T-cell (primary cell): ENCODE measurements around the gene KATNBL1. TPM values are rescaled to one million over a fixed set of nuclear protein-coding genes. Genes with fewer than 3 reads are reported as not detected.

Source experiments
- ATAC-seq, 4 experiments: fragments of 200-7000 bp in 3 of 4; fragments of 150-1000 bp in 1 of 4; cut with Tn5 transposase; replicated peaks in 1 of 4; 1 replicate in 3 of 4; 2 replicates in 1 of 4; pipeline ENCODE4 v1.10.0; 2021; ENCODE audit warnings: moderate library complexity in 3 of 4, mild to moderate bottlenecking in 2 of 4, moderate number of reproducible peaks in 1 of 4
- CTCF ChIA-PET, 2 donors: fragments of 300-600 bp; sonication (Branson Sonifier 250); formaldehyde crosslinking; loops; one replicate each; lab custom pipeline; 2022; ENCODE audit warnings: antibody characterized with exemption in 2 of 2; lab: Charles Lee
- POLR2A ChIA-PET, 2 donors: fragments of 300-600 bp; sonication (Branson Sonifier 250); formaldehyde crosslinking; loops; one replicate each; lab custom pipeline; 2022; ENCODE audit warnings: antibody characterized with exemption in 2 of 2; lab: Charles Lee
- DNase-seq, 35 experiments: peaks; one replicate each; pipeline versions ENCODE4 v3.0.0 to v3.0.0-alpha.2; 2013 to 2023
- H3K27ac ChIP-seq: one replicate; pipeline ENCODE4 v1.5.1; 2013; ENCODE audit warnings: low read length
- H3K27me3 ChIP-seq, 2 experiments: replicated peaks in 1 of 2; 1 replicate in 1 of 2; 2 replicates in 1 of 2; pipeline versions ENCODE4 v1.6.1 to v1.7.0; 2013; ENCODE audit warnings: low read length in 1 of 2, mixed read lengths in 1 of 2; ENCODE audit not compliant: control insufficient read depth in 2 of 2, insufficient read depth in 2 of 2; ENCODE audit errors: extremely low read depth in 1 of 2
- H3K36me3 ChIP-seq, 2 donors: 1 replicate in 1 of 2; 2 replicates in 1 of 2; pipeline versions ENCODE4 v1.6.1 to v1.7.0; 2013; ENCODE audit warnings: low read length in 1 of 2; ENCODE audit not compliant: control insufficient read depth in 2 of 2, insufficient read depth in 1 of 2; ENCODE audit errors: extremely low read depth in 1 of 2
- H3K4me1 ChIP-seq, 2 experiments: 1 replicate in 1 of 2; 2 replicates in 1 of 2; pipeline versions ENCODE4 v1.6.1 to v1.7.0; 2013; ENCODE audit warnings: low read length in 2 of 2, mixed read lengths in 1 of 2; ENCODE audit not compliant: insufficient read depth in 2 of 2, control insufficient read depth in 1 of 2; ENCODE audit errors: extremely low read depth in 1 of 2
- H3K4me3 ChIP-seq, 2 donors: 1 replicate in 1 of 2; 2 replicates in 1 of 2; pipeline versions ENCODE4 v1.5.1 to v1.7.0; 2013; ENCODE audit warnings: mild to moderate bottlenecking in 2 of 2, low read length in 1 of 2, moderate library complexity in 1 of 2; ENCODE audit not compliant: control insufficient read depth in 1 of 2; ENCODE audit errors: extremely low read depth in 1 of 2
- H3K9me3 ChIP-seq: 2 replicates; pipeline ENCODE4 v1.7.0; 2013
- H3K27ac Mint-ChIP-seq, 2 donors: one replicate each; pipeline ENCODE4 v1.8.0; 2020 to 2021; ENCODE audit warnings: mild to moderate bottlenecking in 2 of 2, mixed read lengths in 2 of 2
- H3K27me3 Mint-ChIP-seq, 2 donors: one replicate each; pipeline ENCODE4 v1.8.0; 2021 to 2022; ENCODE audit warnings: mixed read lengths in 2 of 2
- H3K36me3 Mint-ChIP-seq: one replicate; pipeline ENCODE4 v1.8.0; 2021; ENCODE audit warnings: mixed read lengths
- H3K4me1 Mint-ChIP-seq, 3 donors: one replicate each; pipeline ENCODE4 v1.8.0; 2020 to 2022; ENCODE audit warnings: mixed read lengths in 3 of 3, mild to moderate bottlenecking in 1 of 3
- H3K4me3 Mint-ChIP-seq, 3 donors: one replicate each; pipeline ENCODE4 v1.8.0; 2020 to 2022; ENCODE audit warnings: mild to moderate bottlenecking in 3 of 3, mixed read lengths in 3 of 3, moderate library complexity in 3 of 3
- H3K9me3 Mint-ChIP-seq, 3 donors: one replicate each; pipeline ENCODE4 v1.8.0; 2020 to 2022; ENCODE audit warnings: mixed read lengths in 3 of 3
- WGBS: methylation state at CpG from one replicate; pipeline ENCODE4 v1.1.5; 2013; ENCODE audit warnings: missing lambda C conversion rate; ENCODE audit not compliant: insufficient coverage; 5-methylcytosine and 5-hydroxymethylcytosine counted together
- total RNA-seq, 35 experiments: library from RNA in 6 of 35; stranded (reverse) in 6 of 35; fragments of 120-200 nt in 1 of 35; gene quantifications; one replicate each; pipeline versions ENCODE4 v1.2.1 to v1.2.4 and lab custom pipeline; 2013 to 2026

Gene KATNBL1
- total RNA-seq, 5 donors from 2014 or later (not counting 1 experiment from before 2014, with no cell fraction given) = 27.1 to 37.3 (median 29.5) TPM

GRCh38 chr15:34101366-34102174 lies 108.3 kb downstream of the KATNBL1 start, which contains the start of the genes EMC7 and PGBD4:
TSS of gene EMC7 (minus strand) at chr15:34101862. CDS start at chr15:34101839, 23 bp downstream.
TSS of gene PGBD4 (plus strand) at chr15:34102083. CDS start at chr15:34102532, 449 bp downstream.
- H3K4me1 ChIP-seq = peaks cover 19 to 20% of the 10 kb centered on the region in 2 experiments
- under 1% methylated on average over 48 of the region's 48 CpGs for WGBS
- CTCF ChIA-PET = interaction anchor here (0.5 to 2.4 kb wide), 6 partner anchors 39 to 266 kb away, joined by 3 to 16 read pairs (median 5); partner anchors contain the start of genes KATNBL1 (in 1 of the 2) and LPCAT4 (in 1 of the 2)
- H3K36me3 Mint-ChIP-seq = peaks cover 19% of the 10 kb centered on the region
- no peaks in the 10 kb centered on the region for H3K9me3 ChIP-seq
- peak within 1 kb of the TSS; percentile 94 to 98 for H3K27ac Mint-ChIP-seq
- POLR2A ChIA-PET = interaction anchor here (0.5 to 1.7 kb wide), 8 partner anchors 16 to 241 kb away, joined by 3 to 6 read pairs (median 4); partner anchors contain the start of genes EMC4 (in 1 of the 2) and NOP10 (in 1 of the 2)
- peaks cover 41 to 45% (median 42%) of the 10 kb centered on the region in 3 donors for H3K4me1 Mint-ChIP-seq
- H3K4me3 Mint-ChIP-seq = peak within 1 kb of the TSS; percentile 99
- H3K4me3 ChIP-seq = peak within 1 kb of the TSS; percentile 89 to 98
- H3K36me3 ChIP-seq = no peaks in the 10 kb centered on the region
- peak within 1 kb of the TSS; percentile 93 for H3K27ac ChIP-seq
- no peaks in the 10 kb centered on the region for H3K27me3 ChIP-seq
- no peaks in the 10 kb centered on the region for H3K27me3 Mint-ChIP-seq
- peak; percentile 98 to 100 (median 99) for DNase-seq
- ATAC-seq = peak; percentile 98 to 99 (median 99)
- peaks cover 0 to 11% (median 4%) of the 10 kb centered on the region in 3 donors for H3K9me3 Mint-ChIP-seq

- H3K9me3 Mint-ChIP-seq = peaks cover 0 to 11% (median 1%) of the 10 kb centered on the region in 3 donors
- peaks cover 19 to 20% of the 10 kb centered on the region in 2 experiments for H3K4me1 ChIP-seq
Observed at GRCh38 chr15:34099914-34100313, 110.0 kb downstream of the KATNBL1 start.

More at GRCh38 chr15:34099914-34100313, 110.0 kb downstream of the KATNBL1 start:
- Mint-ChIP-seq H3K4me1 (peaks cover 42 to 51% (median 45%) of the 10 kb centered on the region in 3 donors), H3K27me3 (no peaks in the 10 kb centered on the region), H3K36me3 (peaks cover 19% of the 10 kb centered on the region), H3K4me3 (peak overlapping the region; percentile 56 to 99 (median 99)), H3K27ac (peak overlapping the region in 1 of 2 donors; percentile 11)
- peaks cover 0 to 8% of the 10 kb centered on the region in 2 donors for H3K36me3 ChIP-seq
- ChIA-PET CTCF (interaction anchor here in 1 of 2 donors (1.0 to 2.0 kb wide), 3 partner anchors 110 to 142 kb away, joined by 3 to 4 read pairs (median 4); partner anchors contain the start of genes EMC4 and KATNBL1), POLR2A (no interaction called here)
- no peaks in the 10 kb centered on the region for H3K9me3 ChIP-seq
- H3K27me3 ChIP-seq = no peaks in the 10 kb centered on the region
- WGBS = 100% methylated on average over 2 of the region's 5 CpGs
- no peak overlapping the region for H3K27ac ChIP-seq
- DNase-seq (no peak), ATAC-seq (no peak)
- no peak overlapping the region for H3K4me3 ChIP-seq

Other genes with a start within 250 kb of the KATNBL1 start
- gene CHRM5, start 241.6 kb downstream of the KATNBL1 start, total RNA-seq = not detected
- 10 to 100 TPM in 1 of 5 donors, 1 to 10 TPM in 4; 7.9 to 10.0 (median 9.7) TPM for gene AVEN, start 170.9 kb downstream of the KATNBL1 start, total RNA-seq
- gene EMC7, start 108.2 kb downstream of the KATNBL1 start, total RNA-seq = 10 to 100 TPM; 29.4 to 40.2 (median 33.0) TPM
- gene PGBD4, start 108.0 kb downstream of the KATNBL1 start, total RNA-seq = 1 to 10 TPM; 3.1 to 4.0 (median 3.7) TPM
- 10 to 100 TPM; 65.3 to 80.4 (median 77.6) TPM for gene EMC4, start 14.9 kb upstream of the KATNBL1 start, total RNA-seq
- 100 to 1,000 TPM in 1 of 5 donors, 10 to 100 TPM in 4; 71.2 to 103 (median 77.8) TPM for gene SLC12A6, start 127.7 kb upstream of the KATNBL1 start, total RNA-seq
- gene NOP10, start 133.0 kb upstream of the KATNBL1 start, total RNA-seq = 10 to 100 TPM; 38.2 to 88.9 (median 68.8) TPM
- gene NUTM1, start 133.2 kb upstream of the KATNBL1 start, total RNA-seq = not detected
- gene LPCAT4, start 157.1 kb upstream of the KATNBL1 start, total RNA-seq = 100 to 1,000 TPM in 1 of 5 donors, 10 to 100 TPM in 4; 60.8 to 115 (median 91.1) TPM
- 100 to 1,000 TPM; 202 to 257 (median 238) TPM for gene GOLGA8A, start 227.7 kb upstream of the KATNBL1 start, total RNA-seq